AG09319 (cell line): ENCODE measurements around the gene UGT2B10.
"Not testable (repeated sequence)": the region's sequence is repeated elsewhere in the genome, so short reads cannot be mapped to it uniquely, and the experiment has no call there.

ENCODE experiments used
- DNase-seq: peaks from one replicate; pipeline ENCODE4 v3.0.0-alpha.2; 2010; ENCODE audit warnings: low read depth; ENCODE audit errors: extremely low read depth
- CTCF ChIP-seq: IDR thresholded peaks from 2 replicates; pipeline ENCODE4 v1.5.1; 2011; ENCODE audit warnings: low read depth, mild to moderate bottlenecking, inconsistent platforms, low read length, moderate library complexity

The UGT2B10 gene

DNA sequence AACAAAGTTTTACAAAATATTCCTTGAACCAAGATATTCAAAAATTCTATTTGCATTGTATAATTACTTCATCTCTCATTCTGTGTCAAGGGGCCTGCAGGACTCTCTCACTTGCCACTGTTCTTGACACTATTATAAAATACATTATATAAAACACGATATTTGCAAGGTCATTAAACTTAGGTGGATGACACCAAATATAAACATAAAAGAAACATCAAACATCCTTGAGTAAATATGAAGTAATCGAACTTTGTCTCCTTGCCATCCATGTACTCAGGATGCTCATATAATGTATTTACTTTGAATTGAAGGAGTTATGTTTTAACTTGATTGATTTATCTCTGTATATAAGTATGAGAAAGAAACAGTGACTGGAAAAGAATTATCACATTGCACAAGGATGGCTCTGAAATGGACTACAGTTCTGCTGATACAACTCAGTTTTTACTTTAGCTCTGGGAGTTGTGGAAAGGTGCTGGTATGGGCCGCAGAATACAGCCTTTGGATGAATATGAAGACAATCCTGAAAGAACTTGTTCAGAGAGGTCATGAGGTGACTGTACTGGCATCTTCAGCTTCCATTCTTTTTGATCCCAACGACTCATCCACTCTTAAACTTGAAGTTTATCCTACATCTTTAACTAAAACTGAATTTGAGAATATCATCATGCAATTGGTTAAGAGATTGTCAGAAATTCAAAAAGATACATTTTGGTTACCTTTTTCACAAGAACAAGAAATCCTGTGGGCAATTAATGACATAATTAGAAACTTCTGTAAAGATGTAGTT, at the start of gene UGT2B10:
UGT2B10 (plus strand) TSS at position 378 of the 793 bp plus-strand sequence; CDS start at position 404, 26 bp downstream.
- DNase-seq, result not testable (repeated sequence)

GRCh38 chr4:68771836-68772235, 44.0 kb upstream of the UGT2B10 start:
- DNase-seq, result not testable (repeated sequence)

GRCh38 chr4:68773699-68774098, 42.1 kb upstream of the UGT2B10 start:
- no peak for TF ChIP-seq CTCF
- DNase-seq, result no peak

DNA sequence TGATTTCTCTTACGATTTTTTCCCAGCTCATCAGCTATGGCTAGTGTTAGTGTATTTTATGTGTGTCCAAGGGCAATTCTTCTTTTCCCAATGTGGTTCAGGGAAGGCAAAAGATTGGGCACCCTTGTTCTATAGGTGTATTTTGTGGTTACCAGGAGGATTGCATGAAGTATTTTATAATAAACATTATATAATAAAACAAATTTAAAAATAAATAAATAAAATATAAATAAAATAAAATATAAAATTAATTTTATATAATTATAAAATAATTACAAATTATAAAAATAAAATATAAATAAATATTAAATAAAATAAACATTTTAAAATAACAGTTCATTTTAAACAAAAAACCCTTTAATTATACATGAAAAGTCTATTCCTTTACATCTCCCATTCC, 35.6 kb upstream of the UGT2B10 start:
- TF ChIP-seq CTCF, result no peak
- DNase-seq, result no peak

GRCh38 chr4:68797048-68797447, 18.7 kb upstream of the UGT2B10 start:
- no peak for TF ChIP-seq CTCF
- DNase-seq, result no peak

DNA sequence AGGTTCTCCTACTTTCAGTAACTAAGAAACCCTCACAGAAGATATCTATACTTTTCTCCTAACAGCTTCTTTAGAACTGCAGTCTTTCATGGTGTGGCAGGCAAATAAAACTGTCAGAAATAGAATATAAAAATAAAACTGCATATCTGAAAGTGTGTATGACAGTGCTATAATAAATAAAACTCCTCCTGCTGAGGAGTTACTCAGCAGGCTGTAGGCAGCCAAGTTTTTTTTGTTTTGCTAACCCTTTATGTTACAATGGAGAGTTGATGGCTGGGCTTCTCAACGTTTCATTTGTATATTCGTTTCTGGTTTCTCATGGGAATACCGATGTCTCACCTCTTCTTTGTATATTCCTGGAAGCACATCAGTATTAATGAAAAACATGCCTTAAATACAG, 18.2 kb upstream of the UGT2B10 start:
- no peak for TF ChIP-seq CTCF
- DNase-seq, result no peak

- no peak for DNase-seq
- no peak for TF ChIP-seq CTCF
These were observed 12.8 kb upstream of the UGT2B10 start for GRCh38 chr4:68803013-68803412.

GRCh38 chr4:68808060-68808459, 7.7 kb upstream of the UGT2B10 start:
- TF ChIP-seq CTCF, result no peak
- DNase-seq, result no peak
